GM23248 (cell line): Measurements from ENCODE around the gene CASTOR2.

Experiments
- EZH2 ChIP-seq: fragments of 200-600 bp; sonication (generic); IDR thresholded peaks from 2 replicates; pipeline ENCODE4 v1.6.1; 2018; ENCODE audit warnings: antibody characterized with exemption, mild to moderate bottlenecking; ENCODE audit not compliant: insufficient read depth, poor library complexity, severe bottlenecking
- EZH2phosphoT487 ChIP-seq: fragments of 200-600 bp; sonication (generic); IDR thresholded peaks from 2 replicates; pipeline ENCODE4 v1.6.1; 2018; ENCODE audit warnings: antibody characterized with exemption, moderate library complexity, mild to moderate bottlenecking, low read depth; ENCODE audit not compliant: insufficient read depth

- no peak for TF ChIP-seq EZH2phosphoT487
- TF ChIP-seq EZH2 = no peak
Measured at GRCh38 chr7:75017832-75018231, 53.3 kb downstream of the CASTOR2 start.
